Activated CD4-positive, alpha-beta T cell treated with anti-CD3 and anti-CD28 coated beads, Interleukin-2, amount 50 U/mL, for 48 hours (primary cell): ENCODE data around the gene FANCI.

Experiments
- DNase-seq, 2 experiments: peaks; one replicate each; pipeline ENCODE4 v3.0.0-alpha.2; 2020

FANCI gene

GRCh38 chr15:89308236-89308635 lies 64.5 kb downstream of the FANCI start:
- no peak for DNase-seq

- no peak for DNase-seq
Observed at GRCh38 chr15:89309993-89310392, 66.2 kb downstream of the FANCI start.

DNA sequence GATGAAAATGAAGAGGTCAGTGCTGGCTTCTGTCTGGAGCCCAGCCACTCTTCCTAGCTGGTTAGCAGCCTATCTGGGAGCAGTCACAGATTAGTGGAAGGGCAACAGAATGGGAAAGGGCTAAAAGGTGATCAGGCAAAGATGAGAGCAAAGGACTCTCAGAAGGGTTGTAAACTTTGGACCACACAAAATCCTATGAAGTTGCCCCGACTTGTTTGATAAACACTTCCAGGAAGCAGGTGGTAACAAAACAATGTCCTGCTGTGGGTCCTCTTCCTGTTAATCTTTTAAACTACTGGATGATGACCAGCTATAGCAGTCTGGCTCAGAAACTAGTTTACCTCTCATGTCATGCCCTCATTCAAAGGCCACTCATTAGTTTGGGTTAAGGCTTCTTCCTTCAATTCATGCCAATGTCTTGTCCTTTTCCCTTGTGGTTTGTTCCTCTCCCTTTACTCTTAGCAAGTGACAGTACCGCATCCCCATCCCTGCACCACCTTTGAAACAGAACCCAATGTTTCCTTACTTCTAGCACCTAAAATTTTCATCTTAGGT lies 71.7 kb downstream of the FANCI start:
- DNase-seq = no peak

- DNase-seq = no peak
Observed at GRCh38 chr15:89316504-89316903, 72.7 kb downstream of the FANCI start.

DNA sequence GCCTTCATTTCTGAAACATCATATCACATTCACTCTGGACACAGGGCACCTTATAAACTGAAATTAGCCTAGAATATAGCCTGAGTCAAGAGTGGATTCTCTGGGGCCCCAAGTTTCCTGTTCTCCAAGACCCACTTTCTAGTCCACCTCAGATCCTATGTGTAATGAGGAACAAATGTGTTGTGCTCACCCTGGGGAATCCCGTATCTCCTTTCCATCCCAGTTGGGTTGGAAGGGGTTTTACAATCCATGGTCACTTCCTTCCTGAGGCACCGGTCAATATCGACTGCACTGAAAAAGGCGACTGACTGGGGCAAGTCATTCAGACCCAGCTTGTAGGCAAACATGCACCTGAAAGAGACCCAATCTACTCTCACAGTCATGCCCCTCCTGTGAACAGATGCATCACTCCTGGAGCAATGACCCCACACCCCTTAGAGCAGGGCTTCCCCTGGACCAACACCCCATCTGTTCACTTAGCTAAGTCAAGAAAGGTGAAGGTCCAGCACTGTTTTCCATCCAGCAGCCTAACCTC lies 73.5 kb downstream of the FANCI start:
- no peak for DNase-seq

DNA sequence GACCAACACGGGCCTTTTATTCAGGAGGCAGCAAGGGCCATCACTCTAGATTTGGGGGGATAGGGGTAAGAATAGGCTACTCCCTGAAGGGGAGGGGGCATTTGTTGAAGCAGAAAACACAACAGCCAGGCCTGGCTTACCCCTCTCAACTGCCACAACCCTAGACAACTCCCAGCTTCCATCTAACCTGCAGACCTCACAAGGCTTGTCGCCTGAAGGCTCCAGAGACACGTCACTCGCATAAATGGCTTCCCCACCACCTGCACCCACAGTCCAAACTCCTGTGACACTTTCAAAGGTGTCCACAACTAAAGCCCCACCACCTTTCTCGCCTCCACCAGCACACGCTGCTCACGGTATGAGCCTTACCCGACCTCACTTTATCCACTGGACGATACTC lies 75.9 kb downstream of the FANCI start:
- no peak for DNase-seq

DNA sequence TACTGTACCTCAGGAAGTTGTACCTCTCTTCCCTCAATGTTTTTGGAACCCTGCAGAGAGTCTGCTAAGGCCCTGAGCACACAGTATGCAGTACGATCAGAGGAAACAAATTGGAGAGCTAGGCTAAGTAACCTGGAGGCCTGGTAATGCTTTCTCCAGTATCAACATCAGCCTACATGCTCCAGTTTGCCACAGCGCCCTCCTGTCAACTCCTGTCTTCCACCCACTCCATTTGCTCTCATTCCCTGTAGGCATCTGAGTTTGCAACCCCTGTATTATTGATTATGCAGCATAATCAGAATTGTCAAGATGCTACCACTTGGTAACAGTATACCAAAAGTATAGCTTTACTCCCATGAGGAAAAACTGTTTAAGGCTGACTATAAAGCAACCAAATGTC lies 76.4 kb downstream of the FANCI start:
- DNase-seq = no peak

GRCh38 chr15:89321521-89322410 lies 78.0 kb downstream of the FANCI start:
- DNase-seq = no peak

- no peak for DNase-seq
Observed at GRCh38 chr15:89322822-89323221, 79.0 kb downstream of the FANCI start.

DNA sequence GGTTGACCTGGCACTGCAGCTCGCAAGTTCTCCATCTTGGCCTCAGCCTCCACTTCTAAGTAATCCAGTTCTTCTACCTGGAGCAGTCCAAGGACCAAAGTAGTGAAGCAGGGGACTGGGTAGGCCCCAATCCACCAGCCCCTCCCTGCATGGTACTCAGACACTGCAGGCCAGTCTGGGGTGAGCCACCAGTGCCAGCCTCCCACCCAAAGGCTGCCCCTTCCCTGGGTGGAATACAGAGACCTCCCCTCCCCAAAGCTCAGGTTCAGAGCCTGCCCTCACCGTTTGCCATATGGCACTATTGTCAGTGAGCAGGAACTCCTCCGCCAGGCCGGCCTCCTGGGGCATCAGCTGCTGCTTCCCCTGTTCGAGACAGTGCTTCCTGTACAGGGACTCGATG lies 80.0 kb downstream of the FANCI start:
- no peak for DNase-seq

DNA sequence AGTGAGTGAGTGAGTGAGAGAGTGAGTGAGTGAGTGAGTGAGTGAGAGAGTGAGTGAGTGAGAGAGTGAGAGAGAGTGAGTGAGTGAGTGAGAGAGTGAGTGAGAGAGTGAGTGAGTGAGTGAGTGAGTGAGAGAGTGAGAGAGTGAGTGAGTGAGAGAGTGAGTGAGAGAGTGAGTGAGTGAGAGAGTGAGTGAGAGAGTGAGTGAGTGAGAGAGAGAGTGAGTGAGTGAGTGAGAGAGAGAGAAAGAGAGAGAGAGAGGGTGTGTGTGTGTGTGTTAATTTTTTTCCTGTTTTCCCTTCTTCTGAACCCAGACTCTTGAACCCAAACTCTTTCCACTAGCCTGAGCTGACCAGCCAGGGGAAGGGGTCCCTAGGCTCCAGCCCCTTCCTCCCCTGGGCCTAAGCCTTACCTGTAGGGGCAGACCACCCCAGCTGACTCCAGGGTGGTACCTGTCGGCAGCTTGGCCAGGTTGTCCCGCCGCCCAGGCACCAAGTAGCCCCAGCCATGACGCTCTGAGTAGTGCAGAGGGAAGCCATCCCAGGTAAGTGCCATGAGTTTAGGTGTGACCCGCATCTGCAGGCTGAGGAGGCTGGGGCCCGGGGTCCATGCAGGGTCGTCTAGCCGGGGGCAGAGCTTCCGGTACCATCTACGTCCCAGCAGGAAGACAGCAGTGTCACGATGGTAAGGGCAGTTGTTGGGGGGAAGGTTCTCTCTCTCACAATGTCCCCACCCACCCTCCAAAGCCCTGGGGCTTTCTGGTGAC lies 81.4 kb downstream of the FANCI start:
- no peak for DNase-seq

DNA sequence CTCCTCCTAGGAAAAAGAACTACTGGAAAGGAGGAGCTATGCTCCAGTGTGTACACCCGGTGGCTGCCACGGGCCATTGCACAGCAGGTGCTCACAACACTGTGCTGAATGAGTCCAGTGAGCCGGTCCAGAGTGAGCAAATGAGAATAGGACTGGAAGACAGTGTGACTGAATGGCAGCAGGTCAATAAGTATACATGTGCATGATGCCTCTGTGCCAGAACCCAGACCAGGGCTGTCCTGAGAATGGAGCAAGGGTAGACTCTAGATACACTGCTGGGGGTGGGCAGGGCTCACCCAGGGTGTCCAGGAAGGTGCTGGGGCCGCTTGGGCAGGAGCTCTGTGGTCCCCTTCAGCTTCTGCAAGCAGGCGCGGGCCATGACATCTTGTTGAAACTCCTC lies 82.5 kb downstream of the FANCI start:
- DNase-seq = no peak

DNA sequence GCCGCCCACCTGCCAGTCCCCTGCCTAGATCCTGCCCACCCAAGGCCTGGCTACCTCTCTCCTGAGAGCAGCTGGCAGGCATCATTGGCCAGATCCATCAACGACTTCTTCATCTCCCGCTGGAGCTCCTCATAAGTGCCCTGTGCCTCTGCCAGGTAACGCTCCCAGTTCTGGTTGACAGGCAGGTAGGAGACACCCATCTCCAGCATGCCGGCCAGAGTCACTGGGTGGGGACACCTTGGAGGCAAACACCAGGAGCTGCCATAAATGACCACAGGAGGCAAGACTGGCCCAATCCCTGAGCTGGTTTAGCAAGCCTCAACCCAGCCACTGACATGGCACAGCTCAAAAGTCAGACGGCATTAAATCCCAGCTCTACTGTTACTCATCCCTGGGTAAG lies 83.3 kb downstream of the FANCI start:
- DNase-seq = no peak

DNA sequence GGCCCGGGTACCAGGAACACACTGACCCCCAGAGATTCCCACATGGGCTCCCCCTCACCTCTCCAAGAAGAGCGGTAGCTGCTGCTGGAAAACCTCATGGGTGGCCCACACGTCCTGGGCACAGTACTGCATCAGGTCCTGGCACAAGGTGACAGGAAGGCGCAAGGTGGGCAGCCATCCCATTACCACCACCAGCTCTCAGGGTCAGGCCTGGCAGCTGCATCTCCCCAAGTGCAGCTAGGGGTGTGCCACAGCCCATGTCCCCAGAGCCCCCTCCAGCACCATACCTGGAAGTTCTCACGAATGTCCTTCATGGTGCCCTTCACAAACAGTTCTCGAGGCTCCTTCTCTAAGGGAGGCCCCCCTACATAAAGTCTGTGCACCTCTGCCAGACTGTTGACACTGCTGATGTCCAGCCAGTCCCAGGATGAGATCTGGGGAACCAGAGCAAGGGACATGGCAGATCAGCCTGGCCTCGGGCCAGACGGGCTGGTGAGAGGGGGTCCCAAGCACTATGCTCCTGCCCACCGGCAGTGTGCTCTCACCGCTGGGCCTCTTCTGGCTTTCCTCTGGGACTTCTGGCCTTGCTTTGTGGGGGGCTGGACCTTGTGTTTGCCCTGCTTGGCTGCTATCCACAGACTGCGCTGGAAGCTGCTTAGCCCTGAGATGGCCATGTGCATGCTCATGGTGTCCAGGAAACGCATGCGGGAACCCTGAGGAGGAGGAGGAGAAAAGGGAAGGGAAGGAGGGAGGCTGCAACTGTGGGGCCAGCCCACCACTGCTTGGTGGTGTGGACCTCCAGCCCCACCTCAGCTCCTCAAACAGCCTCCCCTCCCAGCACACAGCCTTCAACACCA lies 84.8 kb downstream of the FANCI start:
- DNase-seq = no peak

DNA sequence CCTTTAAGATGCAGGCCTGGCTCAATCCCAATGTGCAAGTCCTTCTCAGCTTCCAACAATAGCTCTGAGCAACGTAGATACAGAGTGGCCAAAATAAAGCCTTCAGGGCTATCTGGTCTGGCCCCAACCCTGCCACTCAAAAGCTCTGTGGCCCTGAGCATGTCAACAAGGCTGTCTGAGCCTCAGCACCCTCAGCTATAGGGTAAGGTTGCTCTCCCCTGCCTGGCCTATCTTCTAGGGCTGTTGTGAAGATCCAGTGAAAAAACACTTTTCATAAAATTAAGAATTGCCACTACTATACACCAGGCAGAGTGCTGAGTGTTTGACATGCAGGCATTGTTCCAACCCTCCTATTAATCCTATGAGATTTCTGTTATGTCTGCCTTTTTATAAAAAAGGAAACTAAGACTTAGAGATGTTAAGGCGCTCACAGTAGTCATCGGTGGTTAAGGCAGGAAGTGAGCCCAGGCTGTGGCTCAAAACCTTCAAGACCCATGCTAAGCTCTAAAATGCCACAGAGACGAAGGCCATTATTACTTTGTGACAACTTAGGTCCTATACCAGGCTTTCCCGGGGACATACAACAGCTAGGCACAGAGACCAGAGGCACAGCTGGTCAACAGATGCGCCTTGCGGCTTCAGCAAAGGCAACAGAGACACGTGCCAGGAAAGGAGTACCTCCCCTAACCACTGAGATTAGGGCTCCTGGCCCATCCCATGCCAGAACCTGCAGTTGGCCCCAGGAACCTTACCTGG lies 85.7 kb downstream of the FANCI start:
- peak in 1 of 2 experiments; percentile 28 for DNase-seq

GRCh38 chr15:89330119-89330518 lies 86.3 kb downstream of the FANCI start:
- DNase-seq = no peak

GRCh38 chr15:89330881-89331595 lies 87.3 kb downstream of the FANCI start:
- DNase-seq = no peak

- DNase-seq = no peak
Observed at GRCh38 chr15:89332446-89332845, 88.7 kb downstream of the FANCI start.

GRCh38 chr15:89333011-89333860 lies 89.5 kb downstream of the FANCI start:
- DNase-seq = no peak

- peak in 1 of 2 experiments; percentile 57 for DNase-seq
Observed at GRCh38 chr15:89333959-89334509, 90.3 kb downstream of the FANCI start.
